ENCODE measurements around the gene KRTAP21-3. TPM values are rescaled to one million over a fixed set of nuclear protein-coding genes. Genes with fewer than 3 reads are reported as not detected.

The KRTAP21-3 gene
- total RNA-seq, 4 donors from 2014 or later: not detected

- WGBS: 20% methylated on average over 1 of the region's 1 CpG
- no peak for DNase-seq (ENCODE audit: extremely low spot score)
- H3K27ac ChIP-seq (replicated peaks in 1 of 4): no peak overlapping the region
- no peak for TF ChIP-seq POLR2A (IDR thresholded peaks at IDR 0.05; ENCODE audit: low read depth)
- no peak for TF ChIP-seq POLR2AphosphoS5 (IDR thresholded peaks at IDR 0.05)
- peaks cover 0 to 16% (median 5%) of the 10 kb centered on the region in 4 donors for H3K9me3 ChIP-seq
- H3K4me3 ChIP-seq: no peak overlapping the region
- H3K36me3 ChIP-seq: no peaks in the 10 kb centered on the region
- intact Hi-C loops (cut with DNase I): no loop called here
- no peaks in the 10 kb centered on the region for H3K4me1 ChIP-seq
- H3K27me3 ChIP-seq: no peaks in the 10 kb centered on the region
Measured at GRCh38 chr21:30695956-30696355, 22.6 kb downstream of the KRTAP21-3 start.

DNA sequence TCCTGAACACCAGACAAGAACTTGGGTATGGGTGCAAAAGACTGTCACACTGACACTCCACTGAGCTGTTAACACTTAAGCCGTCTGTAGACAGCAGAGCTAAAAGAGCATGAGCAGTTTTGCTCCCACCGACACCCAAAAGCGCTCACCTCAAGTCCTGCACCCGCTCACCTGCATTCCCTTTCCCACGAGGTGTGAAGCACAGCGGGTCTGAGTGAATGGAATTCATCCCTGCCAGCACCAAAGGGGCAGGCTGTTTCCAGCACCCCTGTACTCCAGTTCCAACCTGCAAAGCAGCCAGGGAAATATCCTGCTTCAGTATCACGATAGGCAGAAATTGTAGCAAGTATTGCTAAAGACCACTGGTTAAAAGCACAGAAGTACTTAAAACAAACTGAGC lies 28.8 kb downstream of the KRTAP21-3 start:
- H3K4me1 ChIP-seq: no peaks in the 10 kb centered on the region
- no peak overlapping the region for H3K4me3 ChIP-seq
- DNase-seq (ENCODE audit: extremely low spot score): no peak
- TF ChIP-seq POLR2A (IDR thresholded peaks at IDR 0.05; ENCODE audit: low read depth): no peak
- TF ChIP-seq, protein P1, sequence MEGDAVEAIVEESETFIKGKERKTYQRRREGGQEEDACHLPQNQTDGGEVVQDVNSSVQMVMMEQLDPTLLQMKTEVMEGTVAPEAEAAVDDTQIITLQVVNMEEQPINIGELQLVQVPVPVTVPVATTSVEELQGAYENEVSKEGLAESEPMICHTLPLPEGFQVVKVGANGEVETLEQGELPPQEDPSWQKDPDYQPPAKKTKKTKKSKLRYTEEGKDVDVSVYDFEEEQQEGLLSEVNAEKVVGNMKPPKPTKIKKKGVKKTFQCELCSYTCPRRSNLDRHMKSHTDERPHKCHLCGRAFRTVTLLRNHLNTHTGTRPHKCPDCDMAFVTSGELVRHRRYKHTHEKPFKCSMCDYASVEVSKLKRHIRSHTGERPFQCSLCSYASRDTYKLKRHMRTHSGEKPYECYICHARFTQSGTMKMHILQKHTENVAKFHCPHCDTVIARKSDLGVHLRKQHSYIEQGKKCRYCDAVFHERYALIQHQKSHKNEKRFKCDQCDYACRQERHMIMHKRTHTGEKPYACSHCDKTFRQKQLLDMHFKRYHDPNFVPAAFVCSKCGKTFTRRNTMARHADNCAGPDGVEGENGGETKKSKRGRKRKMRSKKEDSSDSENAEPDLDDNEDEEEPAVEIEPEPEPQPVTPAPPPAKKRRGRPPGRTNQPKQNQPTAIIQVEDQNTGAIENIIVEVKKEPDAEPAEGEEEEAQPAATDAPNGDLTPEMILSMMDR (IDR thresholded peaks at IDR 0.05): no peak
- TF ChIP-seq POLR2AphosphoS5 (IDR thresholded peaks at IDR 0.05): no peak
- H3K36me3 ChIP-seq: no peaks in the 10 kb centered on the region
- no peaks in the 10 kb centered on the region for H3K27me3 ChIP-seq
- intact Hi-C loops (cut with DNase I): no loop called here
- WGBS: 52% methylated on average over 7 of the region's 7 CpGs
- H3K27ac ChIP-seq (replicated peaks in 1 of 4): no peak overlapping the region
- H3K9me3 ChIP-seq: peaks cover 0 to 5% (median 2%) of the 10 kb centered on the region in 4 donors

DNA sequence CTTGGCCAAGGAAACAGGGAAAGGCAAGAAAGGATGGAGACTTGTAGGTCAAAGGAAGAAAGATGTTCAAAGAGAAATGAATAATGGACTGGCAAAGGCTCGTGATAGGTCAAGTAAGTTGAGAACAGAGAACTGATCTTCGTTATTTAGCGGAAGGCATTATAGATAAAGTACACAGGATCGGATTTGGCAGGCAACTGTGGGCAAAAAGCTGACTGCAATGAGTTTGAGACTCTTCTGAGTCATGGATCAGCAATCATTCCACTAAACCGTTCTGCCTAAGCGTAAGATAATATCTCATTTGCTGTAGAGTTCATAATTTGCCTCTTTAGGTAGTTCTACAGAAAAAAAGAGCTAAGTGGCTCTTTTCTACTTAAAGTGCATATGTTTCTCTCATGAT lies 34.1 kb downstream of the KRTAP21-3 start:
- no peaks in the 10 kb centered on the region for H3K9me3 ChIP-seq
- H3K27me3 ChIP-seq: no peaks in the 10 kb centered on the region
- H3K4me3 ChIP-seq: no peak overlapping the region
- intact Hi-C loops (cut with DNase I): no loop called here
- TF ChIP-seq POLR2AphosphoS5 (IDR thresholded peaks at IDR 0.05) (no peak), EP300 (IDR thresholded peaks at IDR 0.05) (no peak), POLR2A (IDR thresholded peaks at IDR 0.05; ENCODE audit: low read depth) (no peak)
- TF ChIP-seq, protein P1 (IDR thresholded peaks at IDR 0.05): no peak
- H3K36me3 ChIP-seq: no peaks in the 10 kb centered on the region
- WGBS: 75% methylated on average over 6 of the region's 6 CpGs
- H3K27ac ChIP-seq (replicated peaks in 1 of 4): no peak overlapping the region
- DNase-seq (ENCODE audit: extremely low spot score): no peak
- H3K4me1 ChIP-seq: no peaks in the 10 kb centered on the region

DNA sequence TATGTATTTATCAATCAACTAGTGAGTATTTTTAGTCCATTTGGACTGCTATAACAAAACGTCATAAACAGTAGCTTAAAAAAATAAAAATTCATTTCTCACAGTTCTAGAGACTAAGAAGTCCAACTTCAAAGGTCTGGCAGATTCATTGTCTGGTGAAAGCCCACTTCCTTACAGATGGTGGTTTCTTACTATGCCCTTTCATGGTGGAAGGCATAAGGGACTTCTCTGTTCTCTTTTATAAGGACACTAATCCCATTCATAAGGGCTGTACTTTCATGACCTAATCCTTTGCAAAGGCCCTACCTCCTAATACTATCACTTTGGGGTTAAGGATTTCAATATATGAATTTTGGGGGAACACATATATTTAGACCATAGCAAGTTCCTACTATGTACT lies 38.0 kb downstream of the KRTAP21-3 start:
- TF ChIP-seq EP300 (IDR thresholded peaks at IDR 0.05): no peak
- TF ChIP-seq, protein P1 (IDR thresholded peaks at IDR 0.05): no peak
- no peak for TF ChIP-seq POLR2AphosphoS5 (IDR thresholded peaks at IDR 0.05)
- no peak for TF ChIP-seq POLR2A (IDR thresholded peaks at IDR 0.05; ENCODE audit: low read depth)
- no peak overlapping the region for H3K4me3 ChIP-seq
- no peak overlapping the region for H3K27ac ChIP-seq (replicated peaks in 1 of 4)
- H3K4me1 ChIP-seq: no peaks in the 10 kb centered on the region
- intact Hi-C loops (cut with DNase I): no loop called here
- H3K36me3 ChIP-seq: no peaks in the 10 kb centered on the region
- 23% methylated on average over 1 of the region's 1 CpG for WGBS
- DNase-seq (ENCODE audit: extremely low spot score): no peak
- H3K9me3 ChIP-seq: no peaks in the 10 kb centered on the region
- no peaks in the 10 kb centered on the region for H3K27me3 ChIP-seq

- H3K27ac ChIP-seq (replicated peaks in 1 of 4): no peak overlapping the region
- H3K4me3 ChIP-seq: no peak overlapping the region
- TF ChIP-seq POLR2A (IDR thresholded peaks at IDR 0.05; ENCODE audit: low read depth): no peak
- TF ChIP-seq EP300 (IDR thresholded peaks at IDR 0.05): no peak
- TF ChIP-seq, protein P1 (IDR thresholded peaks at IDR 0.05): no peak
- TF ChIP-seq POLR2AphosphoS5 (IDR thresholded peaks at IDR 0.05): no peak
- no peaks in the 10 kb centered on the region for H3K27me3 ChIP-seq
- intact Hi-C loops (cut with DNase I): no loop called here
- no peaks in the 10 kb centered on the region for H3K4me1 ChIP-seq
- H3K36me3 ChIP-seq: no peaks in the 10 kb centered on the region
- peaks cover 0 to 5% (median 0%) of the 10 kb centered on the region in 4 donors for H3K9me3 ChIP-seq
- DNase-seq (ENCODE audit: extremely low spot score): no peak
Measured at GRCh38 chr21:30676737-30677136, 41.8 kb downstream of the KRTAP21-3 start.

All from esophagus muscularis mucosa (tissue), 4 donors.